NK-92 (cell line): ENCODE results near the gene C2orf92.

ENCODE experiments used
- DNase-seq: peaks from one replicate; lab custom pipeline; 2025; ENCODE audit not compliant: unreplicated experiment; lab: John Stamatoyannopoulos, UW

The C2orf92 gene

DNA sequence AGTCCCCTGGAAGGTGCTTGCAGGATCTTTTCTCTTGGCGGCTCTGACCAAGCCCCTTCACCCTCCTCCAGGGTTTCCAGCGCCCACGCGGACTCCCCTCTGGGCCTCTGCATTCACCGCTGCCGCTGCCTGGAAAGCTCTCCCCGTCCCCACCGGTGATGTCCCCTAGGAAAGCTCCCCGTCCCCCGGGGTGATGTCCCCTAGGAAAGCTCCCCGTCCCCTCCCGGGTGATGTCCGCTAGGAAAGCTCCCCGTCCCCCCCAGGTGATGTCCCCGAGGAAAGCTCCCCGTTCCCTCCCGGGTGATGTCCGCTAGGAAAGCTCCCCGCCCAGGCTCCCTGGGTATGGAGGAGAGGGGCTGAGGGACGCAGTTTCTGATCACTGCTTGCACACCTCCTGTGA, 71.7 kb downstream of the C2orf92 start:
- no peak for DNase-seq

DNA sequence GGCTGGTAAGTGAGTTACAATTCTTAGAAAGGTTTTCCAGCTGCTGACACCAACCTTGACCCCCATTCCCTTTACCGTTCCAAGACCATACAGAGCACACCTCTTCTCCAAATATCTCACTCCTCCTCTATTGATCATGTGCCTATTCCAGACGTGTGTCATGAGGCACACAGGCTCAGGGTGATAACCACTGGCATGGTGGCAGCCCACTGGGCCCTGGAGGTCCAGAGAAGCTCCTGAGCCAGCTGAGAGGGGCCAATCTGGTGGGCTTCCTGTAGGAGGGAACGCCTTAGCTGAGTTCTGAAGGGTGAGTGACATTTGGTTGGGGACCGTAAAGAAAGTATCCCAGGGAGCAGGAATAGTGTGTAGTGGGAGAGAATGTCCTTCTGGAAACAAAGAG, 72.2 kb downstream of the C2orf92 start:
- no peak for DNase-seq

- DNase-seq: no peak
Measured at GRCh38 chr2:97742381-97742847, 72.9 kb downstream of the C2orf92 start.

- DNase-seq: no peak
Measured at GRCh38 chr2:97743913-97744312, 74.4 kb downstream of the C2orf92 start.

- DNase-seq: no peak
Measured at GRCh38 chr2:97745474-97746174, 76.1 kb downstream of the C2orf92 start.

DNA sequence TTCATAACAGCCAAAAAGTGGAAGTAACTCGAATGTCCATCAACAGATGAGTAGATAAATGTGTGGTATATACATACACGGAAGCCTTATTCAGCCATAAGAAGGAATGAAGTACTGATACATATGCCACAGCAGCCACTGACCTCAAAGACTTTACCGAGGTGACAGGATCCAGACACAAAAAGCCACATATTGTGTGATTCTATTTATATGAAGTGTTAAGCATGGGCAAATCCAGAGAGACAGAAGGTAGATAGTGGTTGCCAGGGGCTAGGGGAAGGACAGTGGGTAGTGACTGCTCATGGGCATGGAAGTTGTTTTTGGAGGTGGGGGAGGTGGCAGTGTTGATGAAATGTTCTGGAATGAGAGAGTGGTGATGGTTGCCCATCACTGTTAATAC, 77.8 kb downstream of the C2orf92 start:
- DNase-seq: no peak

- DNase-seq: no peak
Measured at GRCh38 chr2:97747716-97748115, 78.2 kb downstream of the C2orf92 start.

DNA sequence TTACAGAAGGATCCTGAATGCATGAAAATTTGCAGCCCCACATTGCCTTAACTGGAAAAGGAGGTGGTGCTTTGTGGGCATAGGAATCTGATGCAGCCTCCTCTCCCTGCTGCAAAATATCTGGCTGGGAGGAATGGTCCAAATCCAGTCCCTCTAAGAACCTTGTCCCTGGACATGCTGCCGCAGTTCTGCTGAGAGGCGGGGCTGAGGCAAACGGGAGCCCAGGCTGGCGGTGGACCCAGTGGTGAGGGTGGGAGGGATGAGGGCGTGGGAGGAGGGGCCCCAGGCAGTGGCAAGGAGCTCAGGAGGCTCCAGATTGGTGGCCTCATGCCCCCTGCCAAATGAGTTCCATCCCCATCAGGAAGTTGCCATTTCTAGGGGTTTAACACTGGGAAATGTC, 80.1 kb downstream of the C2orf92 start:
- no peak for DNase-seq

DNA sequence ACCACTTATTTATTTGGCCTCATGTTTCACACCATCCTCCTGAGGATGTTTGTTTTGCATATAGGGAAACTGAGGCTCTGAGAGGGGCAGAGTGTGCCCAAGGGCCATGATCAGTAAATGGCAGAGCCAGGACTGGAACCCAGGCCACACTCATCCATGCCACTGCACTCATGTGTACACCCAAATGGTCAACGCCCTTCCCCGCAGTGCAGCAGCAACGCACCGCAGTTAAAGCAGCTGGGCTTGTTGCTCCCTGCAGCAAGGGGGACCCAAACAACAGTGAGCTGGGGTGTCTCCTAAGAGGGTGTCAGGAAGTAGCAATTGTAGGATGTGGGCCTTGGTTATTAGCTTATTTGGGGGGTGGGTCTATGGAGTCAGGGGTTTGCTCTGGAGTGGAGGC, 80.5 kb downstream of the C2orf92 start:
- DNase-seq: no peak

- no peak for DNase-seq
Measured at GRCh38 chr2:97751752-97752151, 82.2 kb downstream of the C2orf92 start.
